Astrocyte (in vitro differentiated cells and primary cell): Measurements from ENCODE around the gene EFCAB9. TPM values are rescaled to one million over a fixed set of nuclear protein-coding genes. Genes with fewer than 3 reads are reported as not detected.

ENCODE experiments used
- DNase-seq: peaks from one replicate; pipeline ENCODE4 v3.0.0-alpha.2; 2010; ENCODE audit warnings: low read depth
- FAIRE-seq: peaks from 2 replicates; lab custom pipeline; 2011; peaks lifted over from hg19 to GRCh38; lab: Jason Lieb, UNC
- H2AFZ ChIP-seq: 2 replicates; pipeline ENCODE4 v1.6.0; 2012; ENCODE audit warnings: low read depth, low read length, inconsistent platforms
- H3K27ac ChIP-seq: 2 replicates; pipeline ENCODE4 v1.5.1; 2011; ENCODE audit warnings: low read depth, low read length, inconsistent platforms
- H3K27me3 ChIP-seq: 2 replicates; pipeline ENCODE4 v1.6.0; 2011; ENCODE audit warnings: low read length, inconsistent platforms; ENCODE audit not compliant: insufficient read depth
- H3K36me3 ChIP-seq: 2 replicates; pipeline ENCODE4 v1.5.1; 2011; ENCODE audit warnings: low read length, inconsistent platforms; ENCODE audit not compliant: insufficient read depth
- H3K4me1 ChIP-seq: 2 replicates; pipeline ENCODE4 v1.5.1; 2011; ENCODE audit warnings: low read length, inconsistent platforms; ENCODE audit not compliant: insufficient read depth
- H3K4me2 ChIP-seq: 2 replicates; pipeline ENCODE4 v1.6.0; 2012; ENCODE audit warnings: low read length, inconsistent platforms
- H3K4me3 ChIP-seq: 2 replicates; pipeline ENCODE4 v1.5.1; 2011; ENCODE audit warnings: low read depth, mild to moderate bottlenecking, low read length, inconsistent platforms; ENCODE audit not compliant: insufficient read depth
- H3K79me2 ChIP-seq: 2 replicates; pipeline ENCODE4 v1.6.0; 2012; ENCODE audit warnings: mild to moderate bottlenecking, low read length, inconsistent platforms; ENCODE audit not compliant: insufficient read depth
- H3K9ac ChIP-seq: 2 replicates; pipeline ENCODE4 v1.6.0; 2012; ENCODE audit warnings: mild to moderate bottlenecking, low read length, inconsistent platforms
- H3K9me3 ChIP-seq: 2 replicates; pipeline ENCODE4 v1.5.1; 2012; ENCODE audit warnings: low read depth, mild to moderate bottlenecking, low read length, inconsistent platforms; ENCODE audit not compliant: insufficient read depth
- H4K20me1 ChIP-seq: 2 replicates; pipeline ENCODE4 v1.6.0; 2012; ENCODE audit warnings: low read length, inconsistent platforms; ENCODE audit not compliant: insufficient read depth
- H3K27ac Mint-ChIP-seq: one replicate; pipeline ENCODE4 v1.8.0; 2021; ENCODE audit warnings: mild to moderate bottlenecking, mixed read lengths; ENCODE audit not compliant: unreplicated experiment
- H3K27me3 Mint-ChIP-seq: one replicate; pipeline ENCODE4 v1.8.0; 2021; ENCODE audit warnings: low read depth, mixed read lengths; ENCODE audit not compliant: unreplicated experiment
- H3K36me3 Mint-ChIP-seq: one replicate; pipeline ENCODE4 v1.8.0; 2021; ENCODE audit warnings: low read depth, mixed read lengths; ENCODE audit not compliant: unreplicated experiment
- H3K4me1 Mint-ChIP-seq: one replicate; pipeline ENCODE4 v1.8.0; 2021; ENCODE audit warnings: low read depth, mixed read lengths; ENCODE audit not compliant: unreplicated experiment
- H3K4me3 Mint-ChIP-seq: one replicate; pipeline ENCODE4 v1.8.0; 2021; ENCODE audit warnings: mild to moderate bottlenecking, moderate library complexity, mixed read lengths; ENCODE audit not compliant: unreplicated experiment
- H3K9me3 Mint-ChIP-seq: one replicate; pipeline ENCODE4 v1.8.0; 2021; ENCODE audit warnings: mild to moderate bottlenecking, mixed read lengths; ENCODE audit not compliant: unreplicated experiment
- EZH2 ChIP-seq: IDR thresholded peaks from 2 replicates; pipeline ENCODE4 v1.6.1; 2012; ENCODE audit warnings: mild to moderate bottlenecking, low read length, inconsistent platforms; ENCODE audit not compliant: insufficient read depth
- total RNA-seq: library from RNA; stranded (reverse); gene quantifications from 2 replicates; pipeline ENCODE4 v1.2.1, GENCODE V29; 2021
- TF ChIP-seq, protein P1 (sequence below): IDR thresholded peaks from 2 replicates; pipeline ENCODE4 v1.5.1; 2011; ENCODE audit warnings: low read depth, mild to moderate bottlenecking, inconsistent platforms, low read length, moderate library complexity; ENCODE audit not compliant: insufficient read depth

EFCAB9 gene
- total RNA-seq, 1 donor from 2014 or later: not detected

DNA sequence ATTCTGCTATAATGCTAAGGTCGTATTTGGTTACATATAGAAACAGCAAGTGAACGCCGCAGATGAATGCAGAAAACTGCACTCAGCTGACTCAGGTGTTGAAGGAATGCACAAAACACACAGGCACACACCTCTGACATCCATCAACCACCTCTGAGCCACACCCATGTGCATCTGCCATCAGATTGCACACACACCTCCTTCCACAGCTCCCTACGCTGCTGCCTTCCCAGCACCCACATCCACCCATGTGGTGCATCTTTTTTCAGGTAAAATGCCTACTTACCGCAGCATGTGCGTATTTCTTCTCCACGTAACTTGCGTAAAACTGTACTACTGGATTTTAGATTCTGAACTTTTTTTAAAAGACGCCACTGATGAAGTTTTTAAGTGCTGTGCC is 13.0 kb upstream of the EFCAB9 start:
- Histone ChIP-seq H3K4me3 (no peak overlapping the region), H3K9ac (no peak overlapping the region), H4K20me1 (peaks cover 82% of the 10 kb centered on the region), H3K4me2 (no peak overlapping the region), H3K36me3 (no peaks in the 10 kb centered on the region), H3K4me1 (peaks cover 18% of the 10 kb centered on the region), H3K27me3 (no peaks in the 10 kb centered on the region), H3K9me3 (no peaks in the 10 kb centered on the region), H2AFZ (no peak overlapping the region), H3K79me2 (peaks cover 89% of the 10 kb centered on the region), H3K27ac (no peak overlapping the region)
- Mint-ChIP-seq H3K27ac (no peak overlapping the region), H3K4me3 (no peak overlapping the region), H3K9me3 (no peaks in the 10 kb centered on the region), H3K4me1 (peaks cover 25% of the 10 kb centered on the region), H3K27me3 (no peaks in the 10 kb centered on the region), H3K36me3 (peaks cover 16% of the 10 kb centered on the region)
- TF ChIP-seq EZH2: no peak
- TF ChIP-seq, protein P1, sequence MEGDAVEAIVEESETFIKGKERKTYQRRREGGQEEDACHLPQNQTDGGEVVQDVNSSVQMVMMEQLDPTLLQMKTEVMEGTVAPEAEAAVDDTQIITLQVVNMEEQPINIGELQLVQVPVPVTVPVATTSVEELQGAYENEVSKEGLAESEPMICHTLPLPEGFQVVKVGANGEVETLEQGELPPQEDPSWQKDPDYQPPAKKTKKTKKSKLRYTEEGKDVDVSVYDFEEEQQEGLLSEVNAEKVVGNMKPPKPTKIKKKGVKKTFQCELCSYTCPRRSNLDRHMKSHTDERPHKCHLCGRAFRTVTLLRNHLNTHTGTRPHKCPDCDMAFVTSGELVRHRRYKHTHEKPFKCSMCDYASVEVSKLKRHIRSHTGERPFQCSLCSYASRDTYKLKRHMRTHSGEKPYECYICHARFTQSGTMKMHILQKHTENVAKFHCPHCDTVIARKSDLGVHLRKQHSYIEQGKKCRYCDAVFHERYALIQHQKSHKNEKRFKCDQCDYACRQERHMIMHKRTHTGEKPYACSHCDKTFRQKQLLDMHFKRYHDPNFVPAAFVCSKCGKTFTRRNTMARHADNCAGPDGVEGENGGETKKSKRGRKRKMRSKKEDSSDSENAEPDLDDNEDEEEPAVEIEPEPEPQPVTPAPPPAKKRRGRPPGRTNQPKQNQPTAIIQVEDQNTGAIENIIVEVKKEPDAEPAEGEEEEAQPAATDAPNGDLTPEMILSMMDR: no peak
- no peak for DNase-seq
- FAIRE-seq: no peak

DNA sequence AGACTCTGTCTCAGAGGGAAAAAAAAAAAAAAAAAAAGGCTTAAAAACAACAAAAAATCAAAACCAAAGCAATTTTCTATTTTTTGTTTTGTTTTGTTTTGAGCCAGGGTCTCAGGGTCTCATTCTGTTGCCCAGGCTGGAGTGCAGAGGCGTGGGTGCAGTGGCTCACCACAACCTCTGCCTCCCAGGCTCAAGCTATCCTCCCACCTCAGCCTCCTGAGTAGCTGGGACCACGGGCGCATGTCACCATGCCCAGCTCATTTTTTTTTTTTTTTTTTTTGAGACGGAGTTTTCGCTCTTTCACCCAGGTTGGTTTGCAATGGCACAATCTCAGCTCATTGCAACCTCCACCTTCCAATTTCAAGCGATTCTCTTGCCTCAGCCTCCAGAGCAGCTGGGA is 11.7 kb upstream of the EFCAB9 start:
- Histone ChIP-seq H3K79me2 (peaks cover 90% of the 10 kb centered on the region), H3K4me3 (no peak overlapping the region), H3K27me3 (no peaks in the 10 kb centered on the region), H3K9ac (no peak overlapping the region), H3K27ac (no peak overlapping the region), H3K9me3 (no peaks in the 10 kb centered on the region), H3K4me2 (no peak overlapping the region), H2AFZ (no peak overlapping the region), H3K36me3 (no peaks in the 10 kb centered on the region), H3K4me1 (peaks cover 28% of the 10 kb centered on the region), H4K20me1 (peaks cover 81% of the 10 kb centered on the region)
- no peak overlapping the region for H3K4me3 Mint-ChIP-seq
- no peak for DNase-seq
- no peaks in the 10 kb centered on the region for H3K9me3 Mint-ChIP-seq
- no peak for FAIRE-seq
- H3K36me3 Mint-ChIP-seq: peaks cover 15% of the 10 kb centered on the region
- no peak for TF ChIP-seq EZH2
- TF ChIP-seq, protein P1: no peak
- no peaks in the 10 kb centered on the region for H3K27me3 Mint-ChIP-seq
- peaks cover 28% of the 10 kb centered on the region for H3K4me1 Mint-ChIP-seq
- no peak overlapping the region for H3K27ac Mint-ChIP-seq

DNA sequence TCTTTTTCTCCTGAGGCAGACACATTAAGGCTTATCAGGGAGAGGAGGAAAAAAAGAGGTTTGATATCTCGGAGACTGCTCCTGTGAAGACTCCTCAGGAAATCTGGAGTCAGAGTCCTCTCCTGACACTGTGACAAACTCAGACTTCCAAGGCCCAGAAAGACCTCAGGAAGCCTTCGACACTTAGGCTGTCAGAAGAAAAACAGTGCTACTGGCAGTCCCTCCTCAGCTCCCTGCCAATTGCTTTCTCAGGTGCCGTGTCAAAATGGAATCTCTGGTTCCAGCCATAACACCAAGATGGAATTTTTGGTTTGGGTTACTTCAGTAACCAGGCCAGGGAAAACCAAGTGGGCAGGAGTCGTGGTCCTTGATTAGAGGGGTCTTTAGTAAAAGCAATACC is 10.1 kb upstream of the EFCAB9 start:
- H3K27ac Mint-ChIP-seq: no peak overlapping the region

More for the DNA sequence above, 10.1 kb upstream of the EFCAB9 start:
- Mint-ChIP-seq H3K4me1 (peaks cover 22% of the 10 kb centered on the region), H3K9me3 (no peaks in the 10 kb centered on the region), H3K4me3 (no peak overlapping the region), H3K27me3 (no peaks in the 10 kb centered on the region), H3K36me3 (peaks cover 15% of the 10 kb centered on the region)
- FAIRE-seq: no peak
- H3K79me2 ChIP-seq: peaks cover 78% of the 10 kb centered on the region
- DNase-seq: no peak
- peaks cover 67% of the 10 kb centered on the region for H4K20me1 ChIP-seq
- no peak overlapping the region for H2AFZ ChIP-seq
- no peak overlapping the region for H3K27ac ChIP-seq
- no peaks in the 10 kb centered on the region for H3K27me3 ChIP-seq
- H3K4me2 ChIP-seq: no peak overlapping the region
- H3K36me3 ChIP-seq: no peaks in the 10 kb centered on the region
- no peak overlapping the region for H3K9ac ChIP-seq
- no peak for TF ChIP-seq EZH2
- TF ChIP-seq, protein P1: no peak
- peaks cover 24% of the 10 kb centered on the region for H3K4me1 ChIP-seq
- no peaks in the 10 kb centered on the region for H3K9me3 ChIP-seq
- H3K4me3 ChIP-seq: no peak overlapping the region
